BLaER1 treated with 17β-estradiol and CSF1 and Interleukin-3, amounts not matched to agents 10 nM and 100 nM (cell line): ENCODE data around the gene DNMBP.
A peak's percentile ranks its signal among the peaks of the same experiment; 100 is the strongest.

ENCODE experiments used
- H3K27ac ChIP-seq, 11 experiments: shearing (Covaris generic); formaldehyde crosslinking; 2 replicates each; pipeline ENCODE4 v1.8.1; 2022
- H3K27me3 ChIP-seq, 11 experiments: shearing (Covaris generic); formaldehyde crosslinking; 2 replicates each; pipeline ENCODE4 v1.8.1; 2022
- H3K36me3 ChIP-seq, 11 experiments: shearing (Covaris generic); formaldehyde crosslinking; 2 replicates each; pipeline ENCODE4 v1.8.1; 2022
- H3K4me1 ChIP-seq, 10 experiments: shearing (Covaris generic); formaldehyde crosslinking; 2 replicates each; pipeline ENCODE4 v1.8.1; 2022
- H3K4me2 ChIP-seq, 11 experiments: shearing (Covaris generic); formaldehyde crosslinking; 2 replicates each; pipeline ENCODE4 v1.8.1; 2022
- H3K4me3 ChIP-seq, 10 experiments: shearing (Covaris generic); formaldehyde crosslinking; 2 replicates each; pipeline ENCODE4 v1.8.1; 2022
- H3K9ac ChIP-seq, 11 experiments: shearing (Covaris generic); formaldehyde crosslinking; 2 replicates each; pipeline ENCODE4 v1.8.1; 2022
- H3K9me3 ChIP-seq, 11 experiments: shearing (Covaris generic); formaldehyde crosslinking; replicated peaks in 1 of 11; 2 replicates each; pipeline ENCODE4 v1.8.1; 2022
- H4K20me1 ChIP-seq, 11 experiments: shearing (Covaris generic); formaldehyde crosslinking; 2 replicates each; pipeline ENCODE4 v1.8.1; 2022
- Cebpa-rat ChIP-seq, 11 experiments: shearing (Covaris generic); IDR thresholded peaks; 2 replicates each; pipeline ENCODE4 v1.8.1; 2022

DNMBP gene

DNA sequence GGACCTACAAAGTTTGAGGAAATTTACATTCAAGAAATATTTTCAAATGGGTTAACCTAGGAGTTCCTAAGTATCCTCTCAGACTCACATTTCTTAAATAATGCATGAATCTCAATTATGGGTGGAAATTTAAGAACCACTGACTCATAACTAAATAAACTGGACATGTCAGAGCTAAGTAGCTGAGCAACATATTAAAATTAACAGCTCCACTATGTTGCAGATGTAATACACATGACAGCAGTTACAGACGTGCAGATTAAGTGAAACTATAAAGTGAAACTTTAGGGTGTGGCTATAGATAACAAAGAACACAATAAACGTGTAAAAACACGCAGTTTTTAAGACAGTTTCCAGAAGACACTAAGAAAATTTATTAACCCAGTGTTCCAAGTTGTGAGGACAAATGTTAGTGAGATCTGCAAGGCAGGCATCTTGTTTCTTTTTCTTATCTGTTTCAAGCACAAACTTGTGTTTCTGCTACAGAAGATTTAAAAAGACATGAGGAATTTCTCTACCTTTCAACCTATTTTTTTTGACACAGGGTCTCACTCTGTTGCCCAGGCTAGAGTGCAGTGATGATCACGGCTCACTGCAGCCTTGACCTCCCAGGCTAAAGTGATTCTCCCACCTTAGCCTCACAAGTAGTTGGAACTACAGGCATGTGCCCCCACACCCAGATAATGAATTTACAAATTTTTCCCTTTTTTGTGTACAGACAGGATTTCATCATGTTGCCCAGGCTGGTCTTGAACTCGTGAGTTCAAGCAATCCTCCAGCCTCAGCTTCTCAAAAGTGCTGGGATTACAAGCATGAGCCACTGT is 25.3 kb downstream of the DNMBP start:
- no peak for TF ChIP-seq Cebpa-rat (IDR thresholded peaks at IDR 0.05)
- Histone ChIP-seq H3K4me2 (peak overlapping the region in 8 of 11 experiments; percentile 78 to 88 (median 84); a peak in 9 of 22 replicates), H3K4me3 (no peak overlapping the region), H3K4me1 (peaks cover 26 to 50% (median 43%) of the 10 kb centered on the region in 10 experiments), H3K27ac (peak overlapping the region in 1 of 11 experiments; percentile 21; a peak in 1 of 22 replicates), H3K9me3 (no peaks in the 10 kb centered on the region), H3K27me3 (no peaks in the 10 kb centered on the region), H3K9ac (no peak overlapping the region), H4K20me1 (no peaks in the 10 kb centered on the region), H3K36me3 (no peaks in the 10 kb centered on the region; a peak in 1 of 22 replicates)

DNA sequence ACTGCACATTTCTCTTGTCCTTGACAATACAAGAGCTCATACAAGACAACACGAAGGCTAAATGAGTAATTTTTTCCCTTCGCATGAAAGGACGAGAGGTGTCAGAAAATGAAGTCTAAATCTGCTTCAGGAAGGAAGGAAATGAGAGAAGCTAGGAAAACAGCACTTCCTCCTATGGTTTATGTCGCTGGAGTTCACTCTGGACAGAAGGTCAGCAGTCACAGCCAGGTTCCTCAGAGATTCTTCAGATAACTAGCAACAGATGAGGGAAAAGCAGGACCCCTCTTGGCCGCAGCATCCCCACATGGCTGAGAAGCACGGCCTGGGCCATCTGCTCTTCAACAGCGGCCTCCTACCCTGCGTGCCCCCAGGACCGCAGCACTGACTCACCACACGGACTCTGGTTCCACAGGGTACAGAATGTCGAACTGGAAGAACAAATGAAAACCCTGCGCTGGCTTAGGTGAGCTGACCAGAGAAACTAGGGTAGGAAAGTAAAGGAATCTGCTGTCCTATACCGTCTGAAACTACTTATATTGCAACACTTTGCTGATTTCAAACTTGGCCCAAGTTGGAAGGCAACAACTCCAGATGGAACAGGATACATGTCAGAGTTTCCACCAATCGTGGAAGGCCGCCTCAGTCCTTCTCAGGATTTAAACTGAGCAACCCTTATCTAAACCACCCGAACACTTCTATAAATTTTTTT is 26.3 kb downstream of the DNMBP start:
- Histone ChIP-seq H3K9ac (peak overlapping the region in 5 of 11 experiments; percentile 11 to 49 (median 32); a peak in 5 of 22 replicates), H3K4me3 (peak overlapping the region in 4 of 10 experiments; percentile 11 to 33 (median 18); a peak in 1 of 20 replicates), H3K4me1 (peaks cover 26 to 51% (median 43%) of the 10 kb centered on the region in 10 experiments), H3K27ac (peak overlapping the region in 8 of 11 experiments; percentile 14 to 54 (median 30); a peak in 9 of 22 replicates), H3K27me3 (no peaks in the 10 kb centered on the region), H3K9me3 (no peaks in the 10 kb centered on the region), H3K4me2 (peak overlapping the region; percentile 74 to 88 (median 84)), H3K36me3 (no peaks in the 10 kb centered on the region), H4K20me1 (no peaks in the 10 kb centered on the region)
- TF ChIP-seq Cebpa-rat (IDR thresholded peaks at IDR 0.05), result 0 out of 22 replicates have a peak, but pooled peaks of 1 of the 11 experiments have one; percentile 33

DNA sequence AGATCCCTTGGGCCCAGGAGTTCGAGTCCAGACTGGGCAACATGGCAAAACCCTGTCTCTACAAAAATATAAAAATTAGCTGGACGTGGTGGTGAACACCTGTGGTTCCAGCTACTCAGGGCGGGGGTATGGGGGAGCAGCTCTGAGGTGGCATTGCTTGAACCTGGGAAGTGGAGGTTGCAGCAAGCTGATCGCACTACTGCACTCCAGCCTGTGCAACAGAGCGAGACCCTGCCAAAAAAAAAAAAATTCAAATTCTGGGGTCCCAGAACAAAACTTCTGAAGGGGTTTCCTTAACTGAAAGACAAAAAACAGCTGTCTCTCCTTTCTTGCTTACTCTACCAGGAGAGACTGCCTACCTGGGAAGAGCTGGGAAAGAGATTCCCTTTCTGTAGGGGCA is 27.0 kb downstream of the DNMBP start:
- Histone ChIP-seq H3K4me2 (peak overlapping the region; percentile 74 to 88 (median 84)), H3K27ac (peak overlapping the region in 3 of 11 experiments; percentile 30 to 43 (median 40); a peak in 3 of 22 replicates), H3K4me3 (peak overlapping the region in 4 of 10 experiments; percentile 11 to 33 (median 18); a peak in 2 of 20 replicates), H3K36me3 (no peaks in the 10 kb centered on the region), H3K27me3 (no peaks in the 10 kb centered on the region), H3K9ac (peak overlapping the region in 2 of 11 experiments; percentile 11 to 33; a peak in 1 of 22 replicates), H3K9me3 (no peaks in the 10 kb centered on the region), H4K20me1 (no peaks in the 10 kb centered on the region), H3K4me1 (peaks cover 26 to 51% (median 43%) of the 10 kb centered on the region in 10 experiments)
- TF ChIP-seq Cebpa-rat (IDR thresholded peaks at IDR 0.05), result no peak

DNA sequence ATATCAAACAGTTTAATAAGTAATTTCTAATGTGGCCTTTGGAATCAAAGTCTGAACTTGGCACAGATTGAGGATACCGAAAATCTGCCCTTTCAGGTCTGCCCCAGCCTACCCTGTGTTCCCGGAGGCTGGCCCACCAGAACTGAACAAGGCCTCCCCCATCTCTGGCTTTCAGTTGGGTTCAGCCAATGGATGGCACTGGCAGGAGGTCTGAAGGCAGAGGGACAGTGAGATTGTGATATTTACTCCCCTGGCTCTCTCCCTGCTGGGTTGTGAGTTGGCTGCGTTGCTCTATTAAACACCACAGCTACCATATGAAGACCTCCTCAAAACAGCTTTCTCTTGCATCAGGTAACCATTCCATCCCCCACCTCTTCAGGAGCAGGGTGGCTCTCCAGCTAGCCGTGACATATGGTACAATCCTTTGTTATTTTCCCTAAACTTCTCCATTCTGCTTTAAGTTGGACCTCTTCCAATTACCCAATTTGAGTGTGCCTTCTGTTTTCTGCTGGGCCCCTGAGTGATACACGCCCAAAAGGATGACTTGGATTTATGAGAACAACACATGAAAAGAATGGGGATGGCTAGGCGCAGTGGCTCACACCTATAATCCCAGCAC is 28.1 kb downstream of the DNMBP start:
- Histone ChIP-seq H3K27me3 (no peaks in the 10 kb centered on the region), H3K9ac (no peak overlapping the region), H3K4me1 (peaks cover 26 to 58% (median 48%) of the 10 kb centered on the region in 10 experiments)

DNA sequence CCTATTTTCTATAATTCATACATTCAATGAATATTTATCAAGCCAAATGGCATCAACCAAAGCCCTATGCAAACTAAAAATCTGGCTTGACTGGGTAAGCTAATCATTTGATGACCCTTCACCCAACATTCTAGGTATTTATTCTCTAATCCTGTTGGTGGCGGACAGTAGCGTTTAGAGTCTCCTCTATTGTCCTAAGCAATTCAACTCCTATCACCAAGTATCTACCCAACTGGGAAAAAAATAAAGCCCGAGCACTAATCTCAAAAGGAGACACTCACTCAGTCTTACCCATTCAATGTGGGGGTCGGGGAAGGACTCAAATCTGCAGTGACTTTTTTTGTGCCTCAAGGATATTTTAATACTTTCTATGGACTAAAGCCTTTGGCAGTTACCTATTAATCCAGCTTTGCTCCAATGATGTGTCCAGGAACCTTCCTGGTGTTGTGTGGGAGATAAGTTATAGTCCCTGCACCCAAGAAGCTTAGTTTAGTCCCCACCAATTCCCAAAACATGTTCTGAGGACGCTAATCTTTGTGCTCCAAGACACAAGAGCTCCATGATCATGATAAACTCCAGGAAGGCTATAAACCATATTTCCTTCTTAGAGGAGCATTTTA is 30.6 kb downstream of the DNMBP start:
- TF ChIP-seq Cebpa-rat (IDR thresholded peaks at IDR 0.05), result no peak
- Histone ChIP-seq H3K4me2 (no peak overlapping the region), H3K4me1 (peaks cover 46 to 71% (median 65%) of the 10 kb centered on the region in 10 experiments), H4K20me1 (no peaks in the 10 kb centered on the region; a peak in 1 of 22 replicates), H3K9me3 (no peaks in the 10 kb centered on the region), H3K4me3 (no peak overlapping the region), H3K36me3 (no peaks in the 10 kb centered on the region), H3K9ac (no peak overlapping the region), H3K27me3 (no peaks in the 10 kb centered on the region), H3K27ac (no peak overlapping the region)

More for the DNA sequence above, 28.1 kb downstream of the DNMBP start:
- peak overlapping the region; percentile 51 to 88 (median 84); a peak in 20 of 22 replicates for H3K4me2 ChIP-seq
- no peaks in the 10 kb centered on the region for H3K9me3 ChIP-seq
- H3K4me3 ChIP-seq, result no peak overlapping the region
- H3K27ac ChIP-seq, result no peak overlapping the region
- no peak for TF ChIP-seq Cebpa-rat (IDR thresholded peaks at IDR 0.05)
- H3K36me3 ChIP-seq, result no peaks in the 10 kb centered on the region
- no peaks in the 10 kb centered on the region for H4K20me1 ChIP-seq

DNA sequence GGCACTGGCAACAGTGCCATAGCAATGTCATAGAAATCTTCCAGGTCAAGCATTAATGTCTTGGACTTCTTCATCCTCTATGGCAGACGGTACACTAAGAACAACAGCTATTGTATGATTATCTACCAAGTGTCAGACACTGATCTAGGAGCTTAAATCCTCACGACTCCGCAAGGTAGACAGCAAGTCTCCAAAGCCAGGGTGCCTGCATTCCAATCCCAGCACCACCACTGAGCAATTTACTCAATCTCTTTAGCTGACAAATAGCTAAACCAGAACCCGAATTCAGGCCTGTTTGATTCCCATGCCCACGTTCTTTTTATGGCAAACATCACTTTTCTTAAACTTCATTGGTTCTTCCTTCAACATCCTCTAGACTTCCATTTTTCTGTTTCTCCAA is 31.8 kb downstream of the DNMBP start:
- H3K27ac ChIP-seq, result no peak overlapping the region
- no peak overlapping the region for H3K9ac ChIP-seq
- no peaks in the 10 kb centered on the region for H3K27me3 ChIP-seq

DNA sequence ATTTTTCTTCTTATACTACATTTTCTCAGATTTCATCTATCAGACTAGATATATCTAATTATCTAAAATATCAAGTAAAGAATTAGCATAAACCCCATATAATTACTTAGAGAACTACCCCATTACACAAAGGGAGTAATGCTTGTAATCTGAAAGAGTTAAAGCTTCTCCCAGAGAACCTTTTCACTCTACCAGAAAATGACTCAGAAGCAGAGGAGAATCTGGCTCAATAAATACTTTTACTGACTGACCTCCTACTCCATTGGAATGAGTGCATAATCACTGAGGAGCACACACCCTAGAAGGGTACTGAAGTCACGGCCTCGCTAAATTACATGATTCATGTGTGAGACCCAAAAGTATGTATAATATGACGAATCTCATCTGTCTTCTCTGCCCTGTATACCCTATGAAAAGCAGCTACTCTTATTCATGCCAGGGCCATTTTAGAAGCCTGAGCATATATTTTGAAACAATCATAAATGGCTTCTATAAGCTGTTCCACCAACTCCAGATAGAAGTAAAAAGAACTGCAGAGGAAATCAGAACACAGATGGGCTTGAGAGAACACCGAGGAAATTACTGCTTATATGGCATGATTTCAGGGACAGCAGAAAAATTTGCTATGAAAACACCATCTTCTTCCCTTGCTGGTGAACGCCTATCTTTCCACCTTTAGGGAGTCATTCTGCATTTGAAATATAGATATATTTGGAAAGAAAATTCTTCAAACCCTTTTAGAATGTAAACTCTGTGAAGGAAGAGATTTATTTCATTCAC is 32.7 kb downstream of the DNMBP start:
- Histone ChIP-seq H3K4me3 (no peak overlapping the region), H3K9ac (no peak overlapping the region), H3K4me2 (peak overlapping the region in 8 of 11 experiments; percentile 18 to 63 (median 48); a peak in 10 of 22 replicates), H3K9me3 (no peaks in the 10 kb centered on the region), H4K20me1 (peaks cover 0 to 6% (median 0%) of the 10 kb centered on the region in 11 experiments; a peak in 2 of 22 replicates), H3K27ac (peak overlapping the region in 2 of 11 experiments; percentile 10 to 24; a peak in 1 of 22 replicates), H3K27me3 (no peaks in the 10 kb centered on the region), H3K36me3 (0 out of 22 replicates have a peak, but pooled peaks cover 0 to 3% (median 0%) of the 10 kb centered on the region in 11 experiments), H3K4me1 (peaks cover 27 to 50% (median 44%) of the 10 kb centered on the region in 10 experiments)
- no peak for TF ChIP-seq Cebpa-rat (IDR thresholded peaks at IDR 0.05)

More for the DNA sequence above, 31.8 kb downstream of the DNMBP start:
- no peaks in the 10 kb centered on the region for H3K36me3 ChIP-seq
- no peak overlapping the region for H3K4me2 ChIP-seq
- peaks cover 35 to 58% (median 53%) of the 10 kb centered on the region in 10 experiments for H3K4me1 ChIP-seq
- H3K4me3 ChIP-seq, result no peak overlapping the region
- no peaks in the 10 kb centered on the region for H3K9me3 ChIP-seq
- no peak for TF ChIP-seq Cebpa-rat (IDR thresholded peaks at IDR 0.05)
- peaks cover 0 to 4% (median 0%) of the 10 kb centered on the region in 11 experiments; a peak in 2 of 22 replicates for H4K20me1 ChIP-seq
